GM12873 (cell line): ENCODE results near the gene SLC24A3.

Experiments
- TF ChIP-seq, protein P1 (sequence below): IDR thresholded peaks from 2 replicates; pipeline ENCODE4 v1.5.1; 2012; ENCODE audit warnings: low read depth, mild to moderate bottlenecking, moderate library complexity, low read length, control low read depth; ENCODE audit not compliant: insufficient read depth; ENCODE audit errors: missing control alignments

SLC24A3 gene

DNA sequence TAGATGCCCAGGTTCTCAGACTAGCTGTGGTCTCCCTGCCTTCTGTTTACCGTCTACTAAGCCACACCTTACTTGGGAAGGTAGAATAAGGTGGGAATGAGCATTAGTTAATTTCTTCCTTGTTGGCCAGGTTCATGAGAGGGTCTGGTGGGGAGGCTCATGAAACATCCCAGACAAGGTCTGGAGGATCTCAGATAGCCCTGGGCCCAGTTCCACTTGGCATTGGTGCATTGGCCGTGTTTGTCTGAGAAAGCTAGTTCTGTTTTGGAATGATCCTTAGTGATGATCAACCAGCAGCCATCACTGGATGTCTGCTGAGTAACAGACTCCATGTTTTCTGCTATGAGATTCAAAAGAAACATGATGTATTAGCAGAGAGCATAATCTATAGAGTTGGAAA, 155.1 kb downstream of the SLC24A3 start:
- TF ChIP-seq, protein P1, sequence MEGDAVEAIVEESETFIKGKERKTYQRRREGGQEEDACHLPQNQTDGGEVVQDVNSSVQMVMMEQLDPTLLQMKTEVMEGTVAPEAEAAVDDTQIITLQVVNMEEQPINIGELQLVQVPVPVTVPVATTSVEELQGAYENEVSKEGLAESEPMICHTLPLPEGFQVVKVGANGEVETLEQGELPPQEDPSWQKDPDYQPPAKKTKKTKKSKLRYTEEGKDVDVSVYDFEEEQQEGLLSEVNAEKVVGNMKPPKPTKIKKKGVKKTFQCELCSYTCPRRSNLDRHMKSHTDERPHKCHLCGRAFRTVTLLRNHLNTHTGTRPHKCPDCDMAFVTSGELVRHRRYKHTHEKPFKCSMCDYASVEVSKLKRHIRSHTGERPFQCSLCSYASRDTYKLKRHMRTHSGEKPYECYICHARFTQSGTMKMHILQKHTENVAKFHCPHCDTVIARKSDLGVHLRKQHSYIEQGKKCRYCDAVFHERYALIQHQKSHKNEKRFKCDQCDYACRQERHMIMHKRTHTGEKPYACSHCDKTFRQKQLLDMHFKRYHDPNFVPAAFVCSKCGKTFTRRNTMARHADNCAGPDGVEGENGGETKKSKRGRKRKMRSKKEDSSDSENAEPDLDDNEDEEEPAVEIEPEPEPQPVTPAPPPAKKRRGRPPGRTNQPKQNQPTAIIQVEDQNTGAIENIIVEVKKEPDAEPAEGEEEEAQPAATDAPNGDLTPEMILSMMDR, result no peak

DNA sequence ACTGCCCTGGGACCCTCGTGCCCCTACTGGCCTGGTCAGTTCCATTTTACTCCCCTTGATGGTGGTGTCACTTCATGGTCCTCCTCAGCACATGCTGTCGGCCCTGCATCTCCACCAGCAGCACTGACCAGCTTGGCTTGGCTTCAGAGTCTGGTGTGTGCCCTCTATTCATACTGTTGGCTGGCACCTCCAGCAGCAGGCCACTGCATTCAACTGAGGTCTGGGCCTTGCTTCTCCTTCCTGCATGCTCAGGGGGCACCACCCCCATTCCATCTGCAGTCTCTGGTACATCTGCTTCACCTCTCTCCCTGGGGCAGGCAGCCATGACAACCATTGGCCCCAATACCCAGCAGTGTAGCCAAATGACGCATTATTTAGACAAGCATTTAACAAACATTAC, 155.9 kb downstream of the SLC24A3 start:
- TF ChIP-seq, protein P1, result no peak

DNA sequence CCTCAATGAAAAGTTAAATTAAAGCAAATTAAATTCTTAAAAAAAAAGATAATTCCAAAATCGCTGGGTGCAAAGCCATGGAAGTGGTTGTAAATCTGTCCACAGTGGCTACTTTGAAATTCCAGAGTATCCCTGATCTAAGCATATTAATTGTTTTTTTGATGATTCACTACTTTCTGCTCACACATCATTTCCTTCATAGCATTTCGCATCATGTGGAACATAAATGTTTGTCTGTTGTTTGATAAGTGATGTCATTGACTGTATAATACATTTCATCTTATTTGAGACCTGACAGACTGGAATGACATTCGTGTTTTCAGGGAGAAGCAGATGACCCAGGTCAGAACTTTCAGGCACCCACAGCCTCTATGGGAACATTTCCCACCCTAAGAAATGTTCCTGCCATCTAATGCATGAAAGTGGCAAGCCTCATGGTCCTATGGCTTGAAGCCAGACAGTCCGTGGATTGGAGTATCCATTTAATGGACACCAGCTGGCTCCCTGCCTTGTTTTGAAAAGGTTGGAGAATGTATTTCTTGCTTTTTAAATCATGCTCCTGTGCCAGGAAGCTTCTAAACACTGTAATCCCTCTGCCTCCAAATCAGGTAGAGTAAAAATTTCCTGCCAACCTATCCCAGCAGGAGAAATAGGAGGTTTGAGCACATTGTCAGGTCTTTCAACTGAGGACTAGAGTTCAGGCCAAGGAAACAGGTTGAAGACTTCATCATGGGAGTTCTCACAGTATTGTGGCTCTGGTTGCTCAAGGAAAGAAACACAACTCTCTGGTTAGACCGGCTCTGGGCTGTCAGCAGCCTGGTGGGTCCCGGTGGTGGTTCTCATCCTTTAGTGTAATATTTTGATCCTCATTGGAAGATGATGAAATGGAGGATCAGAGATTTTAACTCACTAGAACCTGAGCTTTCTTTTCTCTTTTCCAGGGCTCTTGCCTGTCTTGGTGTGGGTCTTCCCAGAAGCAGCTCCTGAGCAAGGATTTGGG, 157.9 kb downstream of the SLC24A3 start:
- TF ChIP-seq, protein P1, result no peak

DNA sequence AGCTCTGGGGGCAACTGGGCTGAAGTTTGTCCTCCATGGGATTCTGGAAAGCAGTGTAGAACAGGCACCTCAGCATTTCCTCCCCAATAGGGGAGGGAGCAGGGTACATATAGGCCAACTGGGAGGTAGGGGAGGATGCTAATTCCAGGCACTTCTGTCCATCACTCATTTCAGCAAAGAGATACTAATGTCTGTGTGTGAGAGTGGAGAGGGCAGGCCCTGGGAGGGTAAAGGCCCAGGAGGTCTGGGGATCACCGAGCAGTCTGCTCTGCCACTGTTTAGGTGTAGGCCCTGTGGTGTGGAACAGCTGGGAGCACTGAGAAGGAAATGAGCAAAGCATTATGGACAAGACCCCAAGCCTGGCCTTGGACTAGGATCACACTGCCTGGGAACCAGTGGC, 158.7 kb downstream of the SLC24A3 start:
- TF ChIP-seq, protein P1, result no peak

DNA sequence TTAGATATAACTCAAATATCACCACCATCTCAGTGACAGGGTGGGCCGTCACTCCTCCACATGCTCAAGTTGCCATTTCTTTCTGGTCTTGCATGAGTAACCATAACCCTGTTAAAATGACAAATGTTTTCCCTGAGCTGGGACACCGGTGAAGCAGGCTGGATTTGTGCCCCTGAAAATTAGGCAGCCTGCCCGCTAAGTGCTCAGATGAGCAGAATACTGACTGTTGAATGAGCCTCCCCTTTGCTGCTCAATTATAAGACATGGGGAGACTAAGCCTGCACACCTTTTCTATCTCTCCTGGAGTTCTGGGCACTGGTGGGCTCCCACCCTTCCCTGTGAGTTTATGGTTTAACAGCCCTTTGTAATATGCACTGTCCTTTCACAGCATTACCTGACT, 161.8 kb downstream of the SLC24A3 start:
- TF ChIP-seq, protein P1, result no peak

DNA sequence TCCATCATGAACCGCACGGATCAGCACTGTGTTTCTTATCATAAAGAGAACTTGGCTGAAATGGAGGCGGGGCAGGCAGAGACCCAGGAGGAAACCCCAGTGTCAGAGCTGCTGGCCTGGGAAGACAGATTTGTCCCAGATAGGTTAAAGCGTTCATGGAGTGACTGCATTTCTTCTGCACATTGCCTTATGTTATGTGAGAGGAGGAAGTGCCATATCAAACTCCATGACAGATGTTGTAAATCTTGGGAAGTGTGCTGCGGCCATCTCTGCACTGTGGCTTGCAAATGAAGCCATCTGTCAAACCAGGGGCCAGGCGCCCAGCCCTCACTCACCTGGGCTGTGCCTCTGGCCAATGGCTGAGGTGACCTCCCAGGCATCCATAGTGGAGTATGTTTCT, 163.0 kb downstream of the SLC24A3 start:
- TF ChIP-seq, protein P1, result no peak

DNA sequence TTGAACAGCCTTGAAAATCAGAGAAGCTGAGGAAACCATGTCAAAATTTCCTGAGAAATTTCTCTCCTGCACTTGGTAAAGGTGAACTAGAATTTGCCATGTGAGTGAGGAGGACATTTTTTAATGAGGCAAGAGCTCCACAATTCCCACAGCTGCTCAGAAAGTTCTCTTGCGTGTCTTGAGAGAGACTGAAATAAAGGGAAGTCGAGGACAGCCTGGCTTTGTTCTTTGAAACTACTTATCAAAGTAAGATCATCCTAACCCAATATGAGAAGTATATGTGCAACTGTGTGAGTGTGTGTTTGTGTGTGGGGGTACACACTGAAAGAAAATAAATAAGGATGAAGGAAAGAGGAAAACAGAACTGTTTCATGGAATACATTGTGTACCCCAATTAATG, 163.4 kb downstream of the SLC24A3 start:
- TF ChIP-seq, protein P1, result no peak
